Dermis microvascular lymphatic vessel endothelial cell (primary cell): ENCODE measurements around the gene CNGA2. TPM values are rescaled to one million over a fixed set of nuclear protein-coding genes. Genes with fewer than 3 reads are reported as not detected.
"Not testable (repeated sequence)": the region's sequence is repeated elsewhere in the genome, so short reads cannot be mapped to it uniquely, and the experiment has no call there.

Experiments used
- DNase-seq, 2 donors: peaks; one replicate each; pipeline versions ENCODE4 v3.0.0 to v3.0.0-alpha.2; 2010; ENCODE audit warnings: low read depth in 2 of 2
- total RNA-seq: library from RNA; depleted of rRNA; stranded (reverse); fragments of >200 nt; gene quantifications from 2 replicates; pipeline ENCODE4 v1.2.1, GENCODE V29; 2014

The CNGA2 gene
- not detected in 2 replicates for total RNA-seq

- no peak for DNase-seq
Measured at GRCh38 chrX:151734446-151734845, at the start of gene CNGA2. TSS of gene CNGA2 (plus strand) at chrX:151734746. CDS start at chrX:151738484, 3,738 bp downstream.

DNA sequence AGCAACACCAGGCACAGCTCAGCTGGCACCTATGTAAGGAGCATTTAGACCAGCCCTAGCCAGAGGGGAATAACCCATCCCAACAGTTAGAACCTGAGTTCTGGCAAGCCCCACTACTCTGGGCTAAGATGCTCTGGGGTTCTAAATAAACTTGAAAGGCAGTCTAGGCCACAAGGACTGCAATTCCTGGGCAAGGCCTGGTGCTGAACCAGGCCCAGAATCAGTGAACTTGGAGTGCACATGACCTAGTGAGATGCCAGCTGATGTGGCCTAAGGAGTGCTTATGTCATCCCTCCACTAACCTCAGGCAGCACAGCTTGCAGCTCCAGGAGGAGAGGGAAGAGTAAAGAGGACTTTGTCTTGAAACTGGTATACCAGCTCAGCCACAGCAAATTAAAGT is 46.9 kb upstream of the CNGA2 start:
- no peak for DNase-seq

DNA sequence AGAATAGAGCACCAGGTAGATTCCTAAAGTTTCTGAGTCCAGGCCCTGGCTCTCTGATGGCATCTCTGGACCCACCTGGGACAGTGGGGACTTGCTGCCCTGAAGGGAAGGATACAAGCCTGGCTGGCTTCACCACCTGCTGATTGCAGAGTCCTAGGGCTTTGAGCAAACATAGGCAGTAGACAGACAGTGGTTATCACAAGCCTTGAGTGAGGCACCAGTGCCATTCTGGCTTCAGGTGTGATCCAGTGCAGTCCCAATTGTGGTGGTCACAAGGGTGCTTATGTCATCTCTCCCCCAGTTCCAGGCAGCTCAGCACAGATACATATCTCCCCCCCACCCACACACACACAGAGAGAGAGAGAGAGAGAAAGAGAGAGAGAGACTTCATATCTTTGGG is 45.9 kb upstream of the CNGA2 start:
- DNase-seq, result no peak

DNA sequence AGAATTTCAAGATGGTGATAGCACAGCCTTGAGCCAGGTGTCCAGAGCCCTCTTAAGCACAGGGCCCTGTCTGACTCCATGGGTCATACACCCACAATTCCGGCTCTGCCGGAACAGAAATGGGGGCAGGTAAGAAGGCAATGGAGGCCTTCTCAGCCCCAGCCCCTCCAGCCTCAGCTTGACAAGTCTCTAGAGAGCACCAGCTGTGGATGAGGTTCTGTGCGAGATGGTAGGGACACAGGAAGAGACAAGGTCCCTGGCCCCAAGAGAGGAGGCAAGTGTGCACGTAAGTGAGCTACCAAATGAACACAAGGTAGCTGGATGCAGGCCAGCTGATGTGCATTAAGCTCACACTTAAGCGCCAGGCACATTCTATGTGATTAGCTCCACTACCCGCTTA is 41.7 kb upstream of the CNGA2 start:
- no peak for DNase-seq

DNA sequence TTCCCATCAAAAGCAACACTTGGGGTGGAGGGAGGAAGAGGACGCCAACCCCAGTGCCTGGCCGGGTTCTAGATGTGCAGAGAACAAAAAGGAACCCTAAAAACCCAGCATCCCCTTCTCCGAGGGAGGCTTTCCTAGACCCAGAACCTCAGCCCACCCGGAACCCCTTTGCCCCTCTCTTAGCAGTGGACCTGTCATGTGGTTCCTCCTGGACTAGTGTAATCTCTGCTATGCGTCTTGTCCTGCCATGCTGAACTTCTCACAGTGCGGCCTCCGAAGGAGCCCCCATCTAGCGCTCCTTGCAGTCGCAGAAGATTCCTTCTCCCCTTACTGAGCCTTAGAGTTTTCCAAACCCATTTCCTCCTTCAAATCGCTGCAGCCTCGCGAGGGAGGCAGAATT is 40.4 kb upstream of the CNGA2 start:
- no peak for DNase-seq

DNA sequence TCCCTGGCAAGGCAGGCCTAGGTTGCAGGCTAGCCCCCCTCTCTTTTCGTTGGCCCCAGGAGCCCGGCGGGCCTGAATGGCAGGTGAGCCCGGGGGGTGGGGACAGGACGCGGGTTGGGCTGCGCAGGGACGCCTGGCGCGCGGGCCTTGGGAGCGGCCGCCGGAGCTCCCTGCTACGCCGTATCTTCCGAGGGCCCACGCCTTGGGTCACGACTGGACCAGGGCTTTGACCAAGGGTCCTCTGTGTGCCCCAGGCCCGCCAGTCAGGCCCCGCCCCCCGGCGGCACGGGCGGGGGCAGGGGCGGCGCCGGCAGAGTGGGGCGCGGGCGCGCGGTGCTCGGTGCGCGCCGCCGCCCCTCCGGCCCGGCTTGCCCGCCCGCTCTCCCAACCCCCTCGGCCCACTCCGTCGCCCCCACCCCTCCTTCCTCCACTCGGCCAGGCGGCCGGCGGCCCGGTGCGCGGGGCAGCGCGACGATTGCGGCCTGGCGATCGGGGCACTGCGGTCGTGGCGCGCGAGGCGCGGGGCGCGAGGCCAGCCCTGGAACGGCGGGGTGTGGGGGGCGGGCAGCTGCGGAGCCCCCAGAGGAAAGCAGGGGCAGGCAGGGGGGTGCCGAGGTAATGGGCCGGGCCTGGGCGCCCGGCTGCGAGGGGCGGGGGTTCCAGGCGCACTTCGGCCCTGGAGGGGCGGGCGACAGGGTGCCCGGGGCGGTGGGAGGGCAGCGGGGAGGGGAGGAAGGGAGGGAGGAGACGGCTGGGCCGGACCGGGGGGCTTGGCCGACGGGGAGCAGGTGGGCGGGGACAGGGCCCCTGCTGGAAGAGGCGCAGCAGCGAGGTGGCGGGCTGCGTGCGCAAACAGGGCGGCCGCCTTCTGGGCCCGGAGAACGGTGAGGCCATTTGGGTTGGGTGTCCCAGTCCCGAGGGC is 39.6 kb upstream of the CNGA2 start, which contains the start of gene PRRG3:
TSS of gene PRRG3 (plus strand) at position 798 of the 922 bp plus-strand sequence. CDS start 3,357 bp downstream, outside the sequence.
- no peak for DNase-seq

DNA sequence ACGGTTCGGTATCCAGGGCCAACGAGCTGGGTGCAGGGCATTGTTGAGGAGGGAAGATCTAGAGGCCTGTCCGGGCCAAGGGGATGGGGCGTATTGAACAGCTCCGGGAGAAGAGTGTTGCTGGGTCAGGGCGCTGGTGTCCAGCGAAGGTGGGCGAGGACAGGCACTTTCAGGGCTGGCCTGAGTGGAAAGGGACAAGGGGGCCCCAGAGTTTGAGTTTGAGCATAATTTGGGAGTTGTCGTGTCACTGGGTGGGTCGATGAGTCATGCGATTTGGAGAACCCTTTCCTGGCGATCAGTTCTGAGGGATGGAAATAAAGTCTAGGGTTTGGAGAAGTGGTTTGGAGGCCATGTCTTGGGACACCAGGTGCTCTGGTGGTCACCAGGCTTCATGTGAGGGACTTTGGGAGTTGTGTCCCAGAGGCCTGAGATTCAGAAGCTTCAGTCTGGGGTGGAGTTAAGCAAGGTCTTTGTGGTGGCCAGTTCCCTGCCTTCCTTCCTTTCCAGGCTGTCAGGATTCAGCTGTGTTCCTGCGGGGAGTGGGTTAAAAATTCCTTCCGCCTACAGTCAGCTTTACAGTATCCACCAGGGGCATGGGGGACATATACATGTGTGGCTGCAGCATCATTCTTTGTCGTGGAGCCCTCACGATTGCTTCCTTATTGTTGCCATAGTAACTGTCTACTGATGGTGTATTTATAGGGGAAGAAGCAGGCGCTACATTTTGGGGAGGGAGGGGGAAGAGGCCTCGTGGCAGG is 38.8 kb upstream of the CNGA2 start:
- no peak for DNase-seq

- DNase-seq, result not testable (repeated sequence)
Measured at GRCh38 chrX:151697082-151697481, 37.5 kb upstream of the CNGA2 start.

- DNase-seq, result no peak
Measured at GRCh38 chrX:151697522-151697921, 37.0 kb upstream of the CNGA2 start.

GRCh38 chrX:151698485-151698884 is 36.1 kb upstream of the CNGA2 start:
- DNase-seq, result no peak

DNA sequence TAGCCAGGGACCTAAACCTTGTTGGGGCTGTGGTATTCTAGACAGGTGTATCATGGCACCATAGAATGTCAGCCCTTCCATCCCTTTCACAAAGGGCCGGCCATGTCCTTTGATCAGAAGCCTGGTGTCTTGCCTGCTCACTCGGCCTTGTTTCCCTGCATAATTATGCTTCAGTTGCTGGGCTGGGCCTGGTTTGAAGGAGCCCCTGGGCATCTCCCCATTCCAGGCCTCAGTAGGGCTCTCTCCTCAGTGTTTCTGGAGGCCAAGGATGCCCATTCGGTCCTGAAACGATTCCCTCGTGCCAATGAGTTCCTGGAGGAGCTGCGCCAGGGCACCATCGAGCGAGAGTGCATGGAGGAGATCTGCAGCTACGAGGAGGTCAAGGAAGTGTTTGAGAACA is 34.8 kb upstream of the CNGA2 start:
- DNase-seq, result no peak

- DNase-seq, result no peak
Measured at GRCh38 chrX:151700581-151700980, 34.0 kb upstream of the CNGA2 start.

DNA sequence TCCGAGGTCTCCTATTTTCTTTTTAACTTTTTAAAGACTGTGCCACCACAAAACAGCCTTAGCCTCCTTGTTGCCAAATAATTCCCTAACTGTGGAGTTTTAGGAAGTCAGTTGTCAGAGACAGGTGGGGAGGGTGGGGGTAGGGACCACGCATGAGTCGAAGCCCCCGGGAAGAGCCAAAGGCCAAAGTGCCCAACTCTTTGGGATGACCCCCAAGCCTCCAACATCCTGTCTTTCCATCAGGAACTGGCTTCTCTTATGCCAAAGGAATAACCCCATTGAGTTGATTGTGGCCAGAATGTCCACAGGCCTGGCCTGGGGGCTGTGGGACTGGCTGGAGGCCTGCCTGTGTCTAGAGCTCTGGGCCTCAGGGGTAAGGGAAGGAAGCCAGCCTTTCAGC is 33.5 kb upstream of the CNGA2 start:
- no peak for DNase-seq

- DNase-seq, result no peak
Measured at GRCh38 chrX:151701531-151701930, 33.0 kb upstream of the CNGA2 start.

- no peak for DNase-seq
Measured at GRCh38 chrX:151702026-151702714, 32.4 kb upstream of the CNGA2 start.

DNA sequence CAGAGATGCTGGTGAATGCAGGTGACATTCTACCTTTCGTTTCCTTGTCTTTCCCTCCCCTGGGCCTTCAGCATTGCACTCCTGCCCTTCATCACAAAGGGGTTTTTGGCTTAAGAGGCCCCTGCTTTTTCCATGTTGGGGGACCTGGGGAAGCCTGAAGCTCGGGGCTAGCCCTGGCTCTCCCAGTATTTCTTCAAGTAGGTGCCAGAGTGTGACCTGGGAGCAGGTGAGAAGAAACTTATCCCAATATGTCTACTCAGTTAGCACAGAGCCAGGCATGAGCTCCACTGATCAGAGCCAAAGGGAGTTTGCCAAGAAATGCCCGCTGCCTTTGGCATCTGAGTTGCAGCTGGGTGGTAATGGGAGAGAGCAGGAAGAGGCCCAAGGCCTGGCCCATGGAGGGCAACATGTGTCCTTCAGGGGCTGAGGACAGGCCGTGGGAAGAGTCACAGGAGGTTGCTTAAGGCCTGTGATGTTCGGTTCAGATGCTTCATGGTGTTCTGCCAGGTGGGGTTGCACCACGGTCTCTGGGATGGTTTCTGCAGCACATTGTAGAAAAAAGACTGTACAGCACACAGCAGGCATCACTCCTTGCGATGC is 31.7 kb upstream of the CNGA2 start:
- no peak for DNase-seq

GRCh38 chrX:151703487-151703886 is 31.1 kb upstream of the CNGA2 start:
- no peak for DNase-seq

- no peak for DNase-seq
Measured at GRCh38 chrX:151704041-151704663, 30.4 kb upstream of the CNGA2 start.

- DNase-seq, result no peak
Measured at GRCh38 chrX:151708821-151709220, 25.7 kb upstream of the CNGA2 start.

DNA sequence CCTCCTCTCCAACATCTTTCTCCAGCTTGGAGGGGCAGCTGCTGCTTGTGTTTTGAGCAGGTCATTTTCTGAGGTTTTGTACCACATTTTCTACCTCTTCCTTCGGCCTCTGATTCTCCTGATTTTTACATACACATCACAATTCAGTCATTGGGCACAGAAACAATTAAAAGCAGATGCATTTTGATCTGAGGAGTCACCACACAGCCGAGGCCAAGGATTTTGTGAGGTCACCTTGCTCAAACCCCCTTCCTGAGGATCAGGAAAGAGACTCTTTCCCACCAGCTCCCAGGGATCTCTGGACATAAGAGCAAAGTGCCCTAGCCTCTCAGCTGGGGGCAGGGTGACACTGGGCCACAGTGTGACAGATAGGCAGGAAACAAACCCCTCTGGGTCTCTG is 24.1 kb upstream of the CNGA2 start:
- no peak for DNase-seq

- DNase-seq, result no peak
Measured at GRCh38 chrX:151711154-151711553, 23.4 kb upstream of the CNGA2 start.
